GM19372 (cell line): Measurements from ENCODE around the gene TGFB3.
A peak's percentile ranks its signal among the peaks of the same experiment; 100 is the strongest.

Source experiments
- ATAC-seq: cut with Tn5 transposase; IDR thresholded peaks from one replicate; pipeline ENCODE4 v1.9.1; 2021; ENCODE audit warnings: mild to moderate bottlenecking, low read depth, moderate library complexity; ENCODE audit not compliant: unreplicated experiment

The TGFB3 gene

GRCh38 chr14:75987201-75987970 is 5.6 kb upstream of the TGFB3 start:
- no peak for ATAC-seq

DNA sequence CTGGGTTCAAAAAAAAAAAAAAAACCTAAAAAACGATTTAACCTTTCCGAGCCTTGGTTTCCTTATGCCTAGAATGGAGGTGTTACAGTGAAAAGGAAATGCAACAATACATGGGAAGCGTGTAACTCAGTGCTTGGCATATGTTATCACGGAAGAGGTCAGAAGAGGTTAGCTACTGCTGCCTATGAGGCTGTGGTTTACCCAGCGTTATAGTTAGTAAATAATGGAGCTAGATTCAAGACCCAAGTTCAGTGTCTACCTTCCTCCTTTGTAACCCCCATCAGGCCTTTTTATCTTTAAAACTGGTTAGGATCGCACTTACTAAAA is 4.6 kb upstream of the TGFB3 start:
- no peak for ATAC-seq

DNA sequence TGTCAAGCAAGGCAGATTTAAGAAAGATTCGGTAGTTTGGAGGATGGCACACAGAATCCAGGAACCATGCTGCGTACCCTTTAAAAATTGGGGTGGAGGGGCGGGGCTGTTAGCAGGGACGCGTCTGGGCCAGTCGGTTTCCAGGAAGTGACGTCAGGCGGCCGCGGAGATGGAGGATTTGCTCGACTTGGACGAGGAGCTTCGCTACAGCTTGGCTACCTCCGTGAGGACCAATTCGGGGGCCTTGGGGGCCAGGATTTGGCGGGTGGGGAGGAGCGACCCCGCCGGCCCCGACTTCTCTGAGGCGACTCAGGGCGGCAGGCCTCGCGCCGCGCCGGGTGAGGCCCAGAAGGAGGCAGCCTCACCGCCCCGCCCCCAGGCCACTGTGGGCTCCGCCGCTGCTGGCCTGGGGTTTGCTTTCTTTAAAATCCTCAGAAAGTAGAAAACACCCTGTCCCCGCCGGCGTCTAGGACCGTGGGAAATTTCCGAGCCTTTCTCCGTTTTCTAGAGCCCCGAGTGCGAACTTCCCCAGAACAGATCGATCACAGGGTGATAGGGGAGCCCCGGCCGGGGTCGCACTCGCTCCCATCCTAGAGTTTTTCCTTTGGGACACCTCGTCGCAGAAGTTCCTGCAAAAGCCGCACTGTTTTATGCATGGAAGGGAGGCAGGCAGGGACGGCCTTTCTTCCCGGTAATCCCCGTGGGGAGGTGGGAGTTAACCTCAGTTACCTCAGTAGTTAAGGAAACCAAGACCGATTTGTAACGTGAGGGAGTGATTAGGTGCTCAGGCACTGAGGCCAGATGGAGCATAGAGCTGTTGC is 4.0 kb upstream of the TGFB3 start, which contains the start of gene IFT43:
IFT43 (plus strand) TSS at position 146 of the 821 bp plus-strand sequence; CDS start at position 170, 24 bp downstream.
- peak; percentile 64 for ATAC-seq

- ATAC-seq: no peak
Observed at GRCh38 chr14:75984674-75985073, 2.9 kb upstream of the TGFB3 start.

- ATAC-seq: no peak
Observed at GRCh38 chr14:75983019-75983358, 1.2 kb upstream of the TGFB3 start.

DNA sequence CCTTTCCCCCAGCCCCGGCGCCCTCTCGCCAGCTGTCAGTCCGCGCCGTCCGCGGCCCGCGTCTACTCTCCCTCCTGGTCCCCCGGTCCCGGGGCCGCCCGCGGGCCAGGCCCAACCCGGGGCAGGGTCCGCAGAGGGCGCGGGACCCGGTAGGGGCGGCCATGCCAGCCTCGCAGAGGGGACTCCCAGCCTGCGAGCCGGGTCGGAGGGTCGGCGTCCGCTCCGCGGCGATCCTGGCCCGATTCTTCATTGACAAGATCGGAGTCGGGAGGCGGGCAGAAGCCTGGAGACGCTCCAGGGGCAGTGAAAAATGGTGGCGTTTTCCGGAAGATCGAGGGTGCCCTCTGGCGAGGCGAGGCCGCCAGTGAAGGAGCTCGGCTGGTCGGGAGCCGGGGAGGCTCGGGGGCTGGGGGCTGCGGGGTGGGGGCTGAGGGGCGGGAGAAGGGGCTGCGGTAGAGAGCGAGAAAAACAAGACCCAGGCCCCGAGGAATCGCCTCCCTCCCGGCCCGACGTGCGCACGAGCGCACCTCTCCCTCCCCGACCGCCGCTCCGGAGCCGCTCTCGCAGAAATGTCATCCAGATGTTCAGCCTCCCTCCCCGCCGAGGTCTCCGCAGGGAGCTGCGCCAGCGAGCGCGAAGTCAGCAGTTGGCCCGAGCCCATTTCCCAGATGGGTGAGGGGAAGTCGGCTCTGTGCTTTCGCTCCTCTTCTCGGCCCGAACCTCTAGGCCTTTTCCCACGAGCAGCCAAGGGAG is 647 bp upstream of the TGFB3 start:
- ATAC-seq: peak; percentile 50

GRCh38 chr14:75980856-75981255 is 939 bp downstream of the TGFB3 start:
- ATAC-seq: no peak

DNA sequence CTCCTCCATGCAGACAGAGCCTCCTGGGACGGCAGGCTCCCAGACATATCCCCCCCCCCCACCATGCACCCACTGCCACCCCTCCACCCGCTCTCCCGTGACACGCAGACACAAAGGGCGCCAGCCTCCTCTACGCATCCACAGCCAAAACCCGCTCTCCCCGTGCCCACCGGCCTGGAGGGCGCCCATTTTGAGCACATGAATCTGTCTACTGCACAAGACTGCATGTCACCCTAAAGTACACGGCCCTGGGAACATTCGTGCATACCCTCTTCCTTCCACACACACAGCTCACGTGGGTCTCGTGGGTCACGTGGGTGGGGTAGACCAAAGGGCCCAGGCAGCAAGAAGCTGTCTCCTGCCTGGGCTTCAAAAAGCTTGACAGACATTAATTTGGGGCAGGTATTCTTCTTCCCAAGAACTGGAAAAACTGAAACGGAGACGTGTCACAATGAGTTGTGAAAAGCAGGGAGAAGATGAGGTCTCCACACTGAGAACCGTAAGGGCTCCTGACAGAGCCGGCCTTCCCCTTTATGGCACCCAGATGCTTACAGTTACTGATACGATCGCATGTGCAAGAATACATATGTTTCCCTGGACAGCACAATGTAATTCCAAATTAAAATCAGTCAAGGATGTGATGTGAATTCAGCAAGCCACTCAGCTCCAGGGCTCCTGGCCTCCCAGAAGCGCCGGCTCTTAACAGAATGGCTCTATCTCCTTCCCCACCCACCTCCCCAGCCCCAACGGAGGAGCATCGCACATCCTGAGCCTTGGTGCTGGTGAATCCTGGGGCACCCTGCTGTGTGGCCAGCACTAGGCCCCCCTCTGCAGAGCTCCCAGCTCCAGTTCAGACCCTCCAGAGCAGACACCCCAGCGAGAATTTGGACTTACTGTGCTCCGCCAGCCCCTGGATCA is 1.9 kb downstream of the TGFB3 start:
- no peak for ATAC-seq

DNA sequence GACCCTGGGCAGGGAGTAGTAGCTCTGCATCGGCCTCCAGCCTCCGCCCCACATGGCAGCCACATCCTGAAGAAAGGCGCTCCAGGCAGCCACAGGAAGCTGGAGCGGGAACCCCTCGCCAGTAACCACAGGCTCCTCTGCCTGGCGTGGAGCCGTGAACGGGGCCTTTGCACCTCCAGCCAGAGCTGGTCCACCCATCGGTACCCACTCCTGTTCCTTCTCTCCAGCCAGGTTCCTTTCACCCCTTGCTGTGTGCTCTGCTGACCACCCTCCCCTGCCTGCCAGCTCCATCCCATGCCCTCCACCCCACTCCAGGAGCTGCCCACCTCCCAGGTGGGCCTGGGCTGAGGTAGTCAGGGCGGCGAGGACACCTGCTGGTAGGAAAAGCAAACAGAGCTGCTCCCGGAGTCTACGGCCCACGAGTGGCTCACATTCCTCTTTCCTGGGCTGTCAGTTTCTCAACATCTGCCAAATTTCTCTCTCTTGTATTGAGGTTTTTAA is 2.7 kb downstream of the TGFB3 start:
- ATAC-seq: no peak

GRCh38 chr14:75978249-75978731 is 3.5 kb downstream of the TGFB3 start:
- no peak for ATAC-seq

DNA sequence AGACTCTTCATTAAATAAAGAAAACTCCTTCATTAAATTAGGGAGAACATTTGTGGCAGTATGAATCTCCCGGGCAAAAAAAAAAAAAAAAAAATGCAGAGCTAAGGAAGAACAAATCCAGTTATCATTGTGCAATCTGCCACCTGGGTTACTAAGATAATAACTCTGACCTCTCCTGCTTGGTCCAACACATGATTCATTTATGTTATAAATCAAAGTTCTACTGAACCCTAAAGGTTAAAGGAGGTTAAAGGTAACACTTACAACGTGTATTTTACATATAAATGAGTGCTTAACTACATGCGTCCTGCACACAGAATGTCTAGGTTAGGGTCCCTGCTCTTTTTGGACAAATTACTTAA is 4.2 kb downstream of the TGFB3 start:
- ATAC-seq: no peak

- ATAC-seq: no peak
Observed at GRCh38 chr14:75976826-75977581, 4.8 kb downstream of the TGFB3 start.

DNA sequence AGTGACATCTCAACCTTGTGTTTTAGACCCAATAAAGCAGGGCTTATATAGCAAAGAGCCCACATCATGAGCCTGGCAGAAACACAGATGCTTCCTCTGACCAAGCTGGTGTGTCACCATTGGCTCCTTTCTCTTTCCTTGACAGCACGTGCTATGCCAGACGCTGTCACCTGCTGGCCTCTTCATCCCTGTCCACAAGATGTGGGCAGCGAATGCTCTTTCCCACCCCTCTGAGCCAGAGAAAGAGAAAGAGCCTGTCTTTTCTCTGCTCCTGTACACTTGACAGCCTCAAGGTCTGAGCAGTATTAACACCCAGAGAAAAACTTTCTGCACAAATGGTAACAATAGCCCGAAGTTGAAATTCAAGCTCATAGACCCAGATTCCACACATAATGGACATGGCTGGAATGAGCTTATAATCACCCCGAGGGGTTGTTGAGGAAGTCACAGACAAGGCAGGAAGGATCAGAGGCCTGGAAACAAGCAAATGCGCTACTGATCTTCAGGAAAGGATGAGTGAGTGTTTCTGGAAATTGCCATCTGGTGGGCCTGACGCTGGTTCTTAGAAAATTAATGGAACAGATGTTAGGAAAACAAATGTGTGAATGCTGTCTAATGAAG is 8.9 kb downstream of the TGFB3 start:
- ATAC-seq: no peak

GRCh38 chr14:75971509-75971908 is 10.3 kb downstream of the TGFB3 start:
- no peak for ATAC-seq

GRCh38 chr14:75970989-75971388 is 10.8 kb downstream of the TGFB3 start:
- no peak for ATAC-seq

DNA sequence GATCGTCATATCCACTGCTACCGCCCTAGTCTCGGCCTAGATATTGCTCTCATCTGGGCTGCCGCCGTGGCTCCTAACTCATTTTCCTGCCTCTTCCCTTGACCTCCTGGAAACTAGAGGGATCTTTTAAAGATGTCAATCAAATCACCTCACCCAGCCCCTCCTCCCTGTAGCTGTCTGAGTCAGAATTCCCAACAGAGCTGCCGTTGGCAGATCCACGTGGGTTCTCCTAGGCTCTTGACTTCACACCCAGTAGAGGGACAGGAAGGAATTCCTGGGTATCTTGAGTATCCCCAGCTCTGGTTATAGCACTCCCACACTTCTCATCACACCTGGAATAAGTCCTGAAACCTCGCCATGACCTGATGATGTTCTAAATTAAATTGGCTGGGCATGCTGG is 11.9 kb downstream of the TGFB3 start:
- ATAC-seq: no peak

DNA sequence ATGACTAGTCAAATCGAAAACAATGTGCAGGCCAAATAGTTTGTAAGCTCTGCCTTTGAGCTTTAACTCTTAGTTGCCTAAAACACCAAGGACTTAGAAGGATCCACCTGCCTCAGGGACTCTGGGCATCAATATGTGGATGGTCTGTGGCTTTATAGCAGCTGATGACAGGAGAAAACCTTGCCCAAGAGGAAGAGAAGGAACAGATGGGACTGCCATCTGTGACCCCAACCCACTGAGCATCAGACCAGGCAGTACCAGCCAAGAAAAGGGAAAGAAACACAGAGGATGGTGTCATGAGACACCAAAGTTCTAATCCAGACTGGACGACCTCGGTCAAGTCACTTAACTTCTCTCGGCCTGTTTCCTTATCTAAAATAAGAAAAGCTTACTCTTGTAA is 12.7 kb downstream of the TGFB3 start:
- ATAC-seq: no peak

- ATAC-seq: no peak
Observed at GRCh38 chr14:75968456-75968855, 13.3 kb downstream of the TGFB3 start.

GRCh38 chr14:75967866-75968265 is 13.9 kb downstream of the TGFB3 start:
- no peak for ATAC-seq
